Lung (tissue), 12 donors: ENCODE data around the gene LRRK2. TPM values are rescaled to one million over a fixed set of nuclear protein-coding genes. Genes with fewer than 3 reads are reported as not detected.
"Not testable (repeated sequence)": the region's sequence is repeated elsewhere in the genome, so short reads cannot be mapped to it uniquely, and the experiment has no call there.

Experiments used
- ATAC-seq: fragments of 200-7000 bp; cut with Tn5 transposase; one replicate; pipeline ENCODE4 v1.9.1; 2020; ENCODE audit warnings: moderate number of reproducible peaks; ENCODE audit not compliant: insufficient read depth, low FRiP score
- DNase-seq, 3 donors: peaks; one replicate each; pipeline ENCODE4 v3.0.0-alpha.2; 2013 to 2017
- H3K27ac ChIP-seq, 2 donors: one replicate each; pipeline ENCODE4 v1.5.1; 2013; ENCODE audit warnings: mild to moderate bottlenecking in 2 of 2, moderate library complexity in 2 of 2, control low read depth in 1 of 2, inconsistent platforms in 1 of 2, low read depth in 1 of 2, low read length in 1 of 2
- H3K27me3 ChIP-seq, 3 donors: one replicate each; pipeline ENCODE4 v1.5.1; 2013; ENCODE audit warnings: low read length in 2 of 3; ENCODE audit not compliant: control insufficient read depth in 3 of 3, insufficient read depth in 3 of 3
- H3K36me3 ChIP-seq, 4 donors: one replicate each; pipeline ENCODE4 v1.5.1; 2013; ENCODE audit warnings: low read length in 4 of 4, mild to moderate bottlenecking in 1 of 4, moderate library complexity in 1 of 4; ENCODE audit not compliant: control insufficient read depth in 4 of 4, insufficient read depth in 4 of 4
- H3K4me1 ChIP-seq, 5 donors: one replicate each; pipeline ENCODE4 v1.5.1; 2013; ENCODE audit warnings: low read length in 5 of 5, mild to moderate bottlenecking in 2 of 5, moderate library complexity in 1 of 5; ENCODE audit not compliant: control insufficient read depth in 5 of 5, insufficient read depth in 5 of 5
- H3K4me3 ChIP-seq: one replicate; pipeline ENCODE4 v1.5.1; 2013; ENCODE audit warnings: mild to moderate bottlenecking, control low read depth, moderate library complexity
- H3K9ac ChIP-seq, 2 donors: one replicate each; pipeline ENCODE4 v1.5.1; 2013; ENCODE audit warnings: low read length in 2 of 2, control low read depth in 1 of 2; ENCODE audit not compliant: insufficient read depth in 1 of 2
- H3K9me3 ChIP-seq, 4 donors: one replicate each; pipeline ENCODE4 v1.5.1; 2013; ENCODE audit warnings: low read length in 3 of 4, mild to moderate bottlenecking in 1 of 4, moderate library complexity in 1 of 4; ENCODE audit not compliant: control insufficient read depth in 4 of 4, insufficient read depth in 3 of 4
- CTCF ChIP-seq: IDR thresholded peaks from 2 replicates; pipeline ENCODE4 v1.5.1; 2012; ENCODE audit warnings: mild to moderate bottlenecking; ENCODE audit errors: control extremely low read depth, extremely low read depth
- WGBS, 2 donors: extraction: QIAGEN DNeasy Blood & Tissue Kit; methylation state at CpG; one replicate each; pipeline ENCODE4 v1.1.7; 2013; 5-methylcytosine and 5-hydroxymethylcytosine counted together
- polyA plus RNA-seq, 2 donors: library from polyadenylated mRNA; stranded (reverse); fragments of 200-250 nt; gene quantifications; one replicate each; pipeline ENCODE4 v1.2.1, GENCODE V29; 2013
- total RNA-seq, 2 donors: library from RNA; depleted of rRNA in 1 of 2; stranded (reverse); fragments of >200 nt in 1 of 2; gene quantifications; one replicate each; pipeline ENCODE4 v1.2.1, GENCODE V29; 2014 to 2021
- donor health status: control.
- donor health status: control.
- donor health status: Bipolar disorder and iron deficiency.
- donor health status: healthy.
- donor health status: DM: yes; HTN: yes; CAD: no.

LRRK2 gene
- total and polyA plus RNA-seq, 4 donors = 74.3 to 276 (median 193) TPM

- H3K9ac ChIP-seq = no peak overlapping the region
- no peaks in the 10 kb centered on the region for H3K27me3 ChIP-seq
- H3K9me3 ChIP-seq = no peaks in the 10 kb centered on the region
- no peak overlapping the region for H3K27ac ChIP-seq
- DNase-seq (no peak), ATAC-seq (no peak)
- H3K36me3 ChIP-seq = no peaks in the 10 kb centered on the region
- H3K4me1 ChIP-seq = no peaks in the 10 kb centered on the region
- whole genome bisulfite sequencing, 2 donors = 95 to 96% methylated on average over 5 of the region's 5 CpGs
- TF ChIP-seq CTCF = no peak
- H3K4me3 ChIP-seq = no peak overlapping the region
Measured at GRCh38 chr12:40376533-40377267, 151.9 kb downstream of the LRRK2 start.

GRCh38 chr12:40378691-40379090, 153.9 kb downstream of the LRRK2 start:
- Histone ChIP-seq H3K36me3 (no peaks in the 10 kb centered on the region), H3K9me3 (no peaks in the 10 kb centered on the region), H3K4me1 (no peaks in the 10 kb centered on the region), H3K27ac (no peak overlapping the region), H3K9ac (no peak overlapping the region), H3K27me3 (no peaks in the 10 kb centered on the region), H3K4me3 (no peak overlapping the region)
- no peak for TF ChIP-seq CTCF
- 76 to 94% methylated on average over 1 of the region's 1 CpG for WGBS, 2 donors
- no peak for DNase-seq
- no peak for ATAC-seq

- Histone ChIP-seq H3K4me3 (no peak overlapping the region), H3K9me3 (peaks cover 0 to 2% (median 0%) of the 10 kb centered on the region in 4 donors), H3K36me3 (no peaks in the 10 kb centered on the region), H3K27ac (no peak overlapping the region), H3K4me1 (no peaks in the 10 kb centered on the region), H3K9ac (no peak overlapping the region), H3K27me3 (no peaks in the 10 kb centered on the region)
- ATAC-seq (no peak), DNase-seq (no peak)
- TF ChIP-seq CTCF = no peak
- 83% methylated on average over 1 of the region's 1 CpG for WGBS, 2 donors
Measured at GRCh38 chr12:40382217-40382616, 157.4 kb downstream of the LRRK2 start.

GRCh38 chr12:40387279-40387678, 162.5 kb downstream of the LRRK2 start:
- H3K36me3 ChIP-seq, H3K9ac ChIP-seq, H3K4me3 ChIP-seq, ATAC-seq, H3K27ac ChIP-seq, H3K27me3 ChIP-seq, H3K4me1 ChIP-seq, H3K9me3 ChIP-seq, DNase-seq: not testable (repeated sequence)
- 86 to 92% methylated on average over 3 of the region's 3 CpGs for WGBS, 2 donors
